HFF-Myc (cell line): ENCODE measurements around the gene NSMF.

Experiments used
- DNase-seq: peaks from one replicate; pipeline ENCODE4 v3.0.0-alpha.2; 2011; ENCODE audit warnings: low read depth; ENCODE audit errors: extremely low read depth
- H3K4me3 ChIP-seq: replicated peaks from 2 replicates; pipeline ENCODE4 v1.5.1; 2011; ENCODE audit warnings: low read depth, mild to moderate bottlenecking, control low read depth, low read length
- TF ChIP-seq, protein P1 (sequence below): IDR thresholded peaks from 2 replicates; pipeline ENCODE4 v1.5.1; 2012; ENCODE audit warnings: mild to moderate bottlenecking, low read depth, low read length, control low read depth; ENCODE audit errors: missing control alignments

NSMF gene

GRCh38 chr9:137447722-137448601 lies 11.2 kb downstream of the NSMF start:
- no peak for DNase-seq
- H3K4me3 ChIP-seq, result no peak overlapping the region
- TF ChIP-seq, protein P1, sequence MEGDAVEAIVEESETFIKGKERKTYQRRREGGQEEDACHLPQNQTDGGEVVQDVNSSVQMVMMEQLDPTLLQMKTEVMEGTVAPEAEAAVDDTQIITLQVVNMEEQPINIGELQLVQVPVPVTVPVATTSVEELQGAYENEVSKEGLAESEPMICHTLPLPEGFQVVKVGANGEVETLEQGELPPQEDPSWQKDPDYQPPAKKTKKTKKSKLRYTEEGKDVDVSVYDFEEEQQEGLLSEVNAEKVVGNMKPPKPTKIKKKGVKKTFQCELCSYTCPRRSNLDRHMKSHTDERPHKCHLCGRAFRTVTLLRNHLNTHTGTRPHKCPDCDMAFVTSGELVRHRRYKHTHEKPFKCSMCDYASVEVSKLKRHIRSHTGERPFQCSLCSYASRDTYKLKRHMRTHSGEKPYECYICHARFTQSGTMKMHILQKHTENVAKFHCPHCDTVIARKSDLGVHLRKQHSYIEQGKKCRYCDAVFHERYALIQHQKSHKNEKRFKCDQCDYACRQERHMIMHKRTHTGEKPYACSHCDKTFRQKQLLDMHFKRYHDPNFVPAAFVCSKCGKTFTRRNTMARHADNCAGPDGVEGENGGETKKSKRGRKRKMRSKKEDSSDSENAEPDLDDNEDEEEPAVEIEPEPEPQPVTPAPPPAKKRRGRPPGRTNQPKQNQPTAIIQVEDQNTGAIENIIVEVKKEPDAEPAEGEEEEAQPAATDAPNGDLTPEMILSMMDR, result no peak

DNA sequence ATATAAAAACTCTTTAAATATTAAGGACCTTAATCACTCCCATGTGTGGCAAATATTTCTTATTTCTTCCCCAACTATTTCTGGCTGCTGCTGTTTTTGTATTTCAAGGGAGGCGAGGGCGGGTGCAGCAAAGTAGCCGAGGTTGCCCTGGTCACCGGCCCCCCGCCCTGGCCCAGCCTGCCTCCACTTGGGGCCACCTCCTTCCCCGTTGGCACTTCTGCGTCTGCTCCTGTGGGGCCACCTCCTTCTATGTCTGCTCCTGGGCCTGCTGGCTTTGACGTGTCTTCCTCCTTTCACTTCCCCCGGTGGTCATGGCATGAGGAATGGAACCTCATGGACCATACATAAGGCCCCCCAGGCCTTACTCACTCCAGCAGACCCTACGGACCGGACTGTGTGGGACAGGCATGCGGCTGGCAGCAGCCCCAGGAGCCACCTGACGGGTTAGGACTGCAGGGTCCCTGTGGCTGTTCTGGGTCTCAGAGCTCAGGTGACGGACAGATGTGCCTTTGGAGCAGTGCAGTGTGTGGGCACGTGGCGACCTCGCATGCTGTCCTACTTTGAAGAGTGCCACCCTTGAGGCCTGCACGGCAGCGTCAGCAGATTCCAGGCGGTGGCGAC lies 12.2 kb downstream of the NSMF start:
- TF ChIP-seq, protein P1, result no peak
- no peak overlapping the region for H3K4me3 ChIP-seq
- no peak for DNase-seq

GRCh38 chr9:137445930-137446431 lies 13.2 kb downstream of the NSMF start:
- DNase-seq, result no peak
- TF ChIP-seq, protein P1, result no peak
- H3K4me3 ChIP-seq, result no peak overlapping the region

GRCh38 chr9:137445275-137445807 lies 13.8 kb downstream of the NSMF start:
- TF ChIP-seq, protein P1, result peak; percentile 86
- no peak overlapping the region for H3K4me3 ChIP-seq
- DNase-seq, result peak; percentile 66

- TF ChIP-seq, protein P1, result no peak
- DNase-seq, result no peak
- no peak overlapping the region for H3K4me3 ChIP-seq
These were observed 14.9 kb downstream of the NSMF start for GRCh38 chr9:137444106-137444790.

DNA sequence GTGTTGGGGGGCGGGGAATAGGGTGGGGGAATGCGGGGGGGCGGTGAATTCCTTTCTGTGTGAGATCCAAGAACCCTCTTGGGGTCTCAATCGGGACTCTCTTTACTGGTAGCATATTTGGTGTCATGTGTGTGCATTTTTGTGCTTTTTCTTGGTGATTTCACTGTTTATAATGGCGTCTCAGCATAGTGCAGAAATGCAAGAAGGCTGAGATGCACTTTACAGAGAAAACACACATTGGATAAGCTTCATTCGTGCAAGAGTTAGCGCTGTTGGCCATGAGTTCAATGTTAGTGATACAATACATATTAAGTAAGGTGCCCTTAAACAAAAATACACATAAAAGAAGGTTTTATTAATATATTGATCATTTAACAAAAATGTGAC lies 17.2 kb downstream of the NSMF start:
- H3K4me3 ChIP-seq, result no peak overlapping the region
- TF ChIP-seq, protein P1, result no peak
- no peak for DNase-seq
